Epithelial cell of proximal tubule (primary cell): ENCODE results near the gene SULF2. TPM values are rescaled to one million over a fixed set of nuclear protein-coding genes. Genes with fewer than 3 reads are reported as not detected.

Source experiments
- DNase-seq: peaks from one replicate; pipeline ENCODE4 v3.0.0-alpha.2; 2011; ENCODE audit warnings: low read depth
- H3K4me3 ChIP-seq: 2 replicates; pipeline ENCODE4 v1.5.1; 2011; ENCODE audit warnings: low read depth, mild to moderate bottlenecking, low read length
- total RNA-seq: library from RNA; depleted of rRNA; stranded (reverse); fragments of >200 nt; gene quantifications from 2 replicates; pipeline ENCODE4 v1.2.3, GENCODE V29; 2015
- TF ChIP-seq, protein P1 (sequence below): conservative IDR thresholded peaks from 2 replicates; pipeline ENCODE4 v1.5.1; 2012; ENCODE audit warnings: low read depth, mild to moderate bottlenecking, low read length

Gene SULF2
- total RNA-seq, 1 donor from 2014 or later, result 20.4 TPM

DNA sequence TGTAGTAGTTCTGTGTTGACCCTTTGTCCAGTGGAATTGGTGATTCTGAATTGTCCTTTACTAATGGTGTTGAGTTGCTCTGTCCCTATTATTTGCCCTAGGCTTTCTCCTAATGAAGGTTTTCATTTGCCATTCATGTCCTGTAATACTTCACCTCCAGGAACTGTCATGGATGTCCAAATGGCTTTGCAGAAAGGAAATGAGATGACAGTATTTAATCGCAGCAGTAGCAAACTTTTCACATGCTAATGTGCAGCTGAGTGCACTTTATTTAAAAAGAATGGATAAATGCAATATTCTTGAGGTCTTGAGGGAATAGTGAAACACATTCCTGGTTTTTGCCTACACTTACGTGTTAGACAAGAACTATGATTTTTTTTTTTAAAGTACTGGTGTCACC is 131.4 kb downstream of the SULF2 start:
- no peak for DNase-seq
- TF ChIP-seq, protein P1, sequence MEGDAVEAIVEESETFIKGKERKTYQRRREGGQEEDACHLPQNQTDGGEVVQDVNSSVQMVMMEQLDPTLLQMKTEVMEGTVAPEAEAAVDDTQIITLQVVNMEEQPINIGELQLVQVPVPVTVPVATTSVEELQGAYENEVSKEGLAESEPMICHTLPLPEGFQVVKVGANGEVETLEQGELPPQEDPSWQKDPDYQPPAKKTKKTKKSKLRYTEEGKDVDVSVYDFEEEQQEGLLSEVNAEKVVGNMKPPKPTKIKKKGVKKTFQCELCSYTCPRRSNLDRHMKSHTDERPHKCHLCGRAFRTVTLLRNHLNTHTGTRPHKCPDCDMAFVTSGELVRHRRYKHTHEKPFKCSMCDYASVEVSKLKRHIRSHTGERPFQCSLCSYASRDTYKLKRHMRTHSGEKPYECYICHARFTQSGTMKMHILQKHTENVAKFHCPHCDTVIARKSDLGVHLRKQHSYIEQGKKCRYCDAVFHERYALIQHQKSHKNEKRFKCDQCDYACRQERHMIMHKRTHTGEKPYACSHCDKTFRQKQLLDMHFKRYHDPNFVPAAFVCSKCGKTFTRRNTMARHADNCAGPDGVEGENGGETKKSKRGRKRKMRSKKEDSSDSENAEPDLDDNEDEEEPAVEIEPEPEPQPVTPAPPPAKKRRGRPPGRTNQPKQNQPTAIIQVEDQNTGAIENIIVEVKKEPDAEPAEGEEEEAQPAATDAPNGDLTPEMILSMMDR, result no peak
- H3K4me3 ChIP-seq, result no peak overlapping the region

DNA sequence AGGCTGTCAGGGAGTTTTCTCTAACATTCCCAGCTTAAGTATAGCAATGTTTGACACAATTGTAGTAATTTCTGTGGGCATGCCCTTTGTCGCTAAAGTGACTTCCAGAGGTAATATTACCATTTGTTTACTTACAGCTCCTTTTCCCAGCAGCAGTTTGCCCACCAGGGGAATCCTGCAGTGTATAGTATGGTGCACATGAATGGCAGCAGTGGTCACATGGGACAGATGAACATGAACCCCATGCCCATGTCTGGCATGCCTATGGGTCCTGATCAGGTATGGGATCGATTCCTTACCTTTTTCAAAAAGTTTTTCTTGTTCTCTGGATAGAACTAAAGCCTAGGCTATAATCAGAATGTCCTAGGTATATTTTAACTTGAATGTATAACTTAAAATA is 132.5 kb downstream of the SULF2 start:
- no peak overlapping the region for H3K4me3 ChIP-seq
- TF ChIP-seq, protein P1, result no peak
- DNase-seq, result no peak

DNA sequence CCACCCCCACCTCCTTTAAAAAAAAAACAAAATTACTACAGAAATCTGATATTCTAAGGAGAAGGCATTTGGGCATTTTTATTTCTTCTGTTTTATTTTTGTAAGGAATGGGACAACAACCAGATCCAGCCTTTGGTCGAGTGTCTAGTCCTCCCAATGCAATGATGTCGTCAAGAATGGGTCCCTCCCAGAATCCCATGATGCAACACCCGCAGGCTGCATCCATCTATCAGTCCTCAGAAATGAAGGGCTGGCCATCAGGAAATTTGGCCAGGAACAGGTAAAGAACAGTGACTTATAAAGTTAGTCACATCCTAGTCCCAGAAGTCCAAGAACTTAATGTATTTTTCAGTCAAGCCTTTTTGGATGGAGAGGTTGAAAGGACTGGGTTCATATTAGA is 133.0 kb downstream of the SULF2 start:
- TF ChIP-seq, protein P1, result no peak
- DNase-seq, result no peak
- no peak overlapping the region for H3K4me3 ChIP-seq

DNA sequence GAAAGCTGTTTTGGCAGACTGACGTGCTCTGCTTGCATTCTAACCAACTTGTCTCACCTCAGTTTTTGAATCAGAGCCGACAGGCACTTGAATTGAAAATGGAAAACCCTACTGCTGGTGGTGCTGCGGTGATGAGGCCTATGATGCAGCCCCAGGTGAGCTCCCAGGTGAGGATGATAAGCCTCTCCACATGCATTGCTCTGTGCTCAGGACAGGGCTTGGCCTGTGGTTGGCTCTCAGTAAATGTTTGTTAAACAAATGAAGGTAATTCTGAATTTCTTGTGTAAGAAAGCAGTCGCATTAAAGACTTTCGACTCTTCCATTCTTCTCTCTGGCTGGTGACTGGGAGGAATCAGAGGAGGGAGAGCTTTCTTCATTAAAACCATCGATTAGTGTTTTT is 136.3 kb downstream of the SULF2 start:
- no peak for DNase-seq
- TF ChIP-seq, protein P1, result no peak
- no peak overlapping the region for H3K4me3 ChIP-seq

DNA sequence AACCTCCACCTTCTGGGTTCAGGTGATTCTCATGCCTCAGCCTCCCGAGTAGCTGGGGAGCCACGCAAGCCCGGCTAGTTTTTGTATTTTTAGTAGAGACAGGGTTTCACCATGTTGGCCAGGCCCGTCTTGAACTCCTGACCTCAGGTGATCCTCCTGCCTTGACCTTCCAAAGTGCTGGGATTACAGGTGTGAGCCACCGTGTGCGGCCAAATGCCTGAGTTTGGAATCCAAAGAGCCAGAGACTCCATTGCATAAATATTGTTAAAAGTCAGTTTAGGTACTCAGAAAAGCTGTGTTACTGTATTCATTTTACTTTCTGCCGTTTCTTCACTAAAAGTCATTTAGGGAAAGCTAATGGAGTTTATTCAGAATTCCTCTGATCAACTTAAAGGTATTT is 137.3 kb downstream of the SULF2 start:
- no peak overlapping the region for H3K4me3 ChIP-seq
- TF ChIP-seq, protein P1, result no peak
- DNase-seq, result no peak

DNA sequence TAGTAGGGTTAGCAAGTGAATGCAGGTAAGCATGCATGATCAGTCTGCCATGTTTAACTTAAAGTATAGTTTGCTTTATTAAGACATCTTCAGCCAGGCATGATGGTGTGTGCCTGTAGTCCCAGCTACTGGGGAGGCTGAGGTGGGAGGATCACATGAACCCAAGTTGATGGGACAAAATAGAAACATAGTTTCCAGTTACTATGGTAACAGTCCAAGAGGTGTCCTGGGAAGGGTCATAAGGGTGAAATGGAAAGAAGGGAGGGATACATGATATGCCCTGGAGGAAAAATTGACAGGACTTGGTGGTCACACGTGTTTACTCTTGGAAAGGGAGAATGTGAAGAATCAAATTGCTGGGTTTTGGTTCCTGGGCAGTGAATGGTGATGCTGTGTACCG is 139.6 kb downstream of the SULF2 start:
- DNase-seq, result no peak
- TF ChIP-seq, protein P1, result no peak
- no peak overlapping the region for H3K4me3 ChIP-seq

DNA sequence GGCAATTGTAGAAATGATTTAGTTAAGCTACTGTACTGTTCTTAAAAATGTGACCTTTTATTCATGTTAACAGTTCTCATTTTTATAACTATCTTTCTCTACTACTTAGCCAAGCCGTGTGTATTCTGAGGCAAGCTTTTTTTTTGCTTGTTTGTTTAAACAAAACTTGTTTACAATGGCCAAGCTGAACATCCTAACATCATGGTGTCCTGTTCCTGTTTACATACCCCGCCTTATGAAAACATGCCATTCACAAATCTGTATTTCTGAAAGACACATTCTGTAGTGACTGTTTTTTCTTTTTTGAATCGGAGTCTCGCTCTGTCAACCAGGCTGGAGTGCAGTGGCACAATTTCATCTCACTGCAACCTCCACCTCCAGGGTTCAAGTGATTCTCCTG is 142.7 kb downstream of the SULF2 start:
- DNase-seq, result no peak
- TF ChIP-seq, protein P1, result no peak
- no peak overlapping the region for H3K4me3 ChIP-seq
